GM04503 (cell line): ENCODE results near the gene BOK.
A peak's percentile ranks its signal among the peaks of the same experiment; 100 is the strongest.

ENCODE experiments used
- DNase-seq: peaks from one replicate; pipeline ENCODE4 v3.0.0-alpha.2; 2012; ENCODE audit warnings: low read depth

Gene BOK

DNA sequence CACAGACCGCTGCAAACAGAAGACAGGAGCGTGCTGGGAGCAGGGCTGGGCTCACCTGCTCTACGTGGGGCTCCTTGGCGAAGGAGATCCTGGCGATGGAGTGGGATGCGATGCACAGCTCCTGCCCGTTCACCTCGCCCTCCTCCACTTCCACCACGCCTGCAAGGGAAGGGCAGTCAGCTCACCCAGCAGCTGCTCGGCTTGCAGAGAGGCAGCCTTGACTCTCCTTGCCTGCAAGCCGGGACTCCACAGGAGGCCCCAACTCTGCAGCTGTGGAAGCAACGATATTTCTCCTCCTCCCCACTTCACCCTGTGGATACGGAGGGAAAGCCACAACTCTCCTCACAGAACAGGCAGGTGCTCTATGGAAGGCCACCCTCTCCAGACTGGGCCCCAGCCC is 43.3 kb downstream of the BOK start:
- no peak for DNase-seq

DNA sequence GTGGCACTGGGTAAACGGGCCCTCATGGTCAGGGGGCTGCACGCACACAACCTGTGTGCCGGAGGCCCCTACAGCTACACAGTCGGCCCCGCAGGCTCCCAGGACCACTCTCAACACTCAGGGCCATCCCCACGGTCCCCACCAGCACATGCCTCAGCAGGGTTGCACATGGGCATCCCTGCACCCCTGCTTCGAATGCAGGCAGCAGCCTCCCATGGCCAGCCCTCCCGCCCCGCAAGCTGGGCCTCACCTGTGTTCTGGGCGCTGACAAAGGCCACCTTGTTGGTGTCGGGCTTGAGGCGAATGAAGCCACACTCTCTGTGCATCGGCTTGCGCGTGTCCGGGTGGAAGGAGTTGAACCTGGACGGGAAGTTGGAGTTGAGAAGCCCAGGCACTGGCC is 44.2 kb downstream of the BOK start:
- no peak for DNase-seq

DNA sequence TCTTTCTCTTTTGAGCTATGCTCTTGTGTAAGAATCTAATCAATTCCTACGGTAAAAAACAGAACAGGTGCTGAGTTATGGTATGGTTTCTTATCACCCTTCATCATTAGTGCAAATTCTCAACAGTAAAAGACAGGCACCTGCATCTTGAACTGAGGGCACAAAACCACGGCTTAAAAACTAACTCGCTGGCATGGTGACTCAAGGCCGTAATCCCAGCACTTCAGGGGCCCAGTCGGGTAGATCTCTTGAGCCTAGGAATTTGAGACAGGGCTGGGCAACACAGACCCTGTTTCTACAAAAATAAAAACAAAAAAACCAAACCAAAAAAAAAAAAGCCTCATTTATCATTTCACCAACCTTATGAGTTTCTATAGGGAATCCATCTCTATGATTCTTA is 45.1 kb downstream of the BOK start:
- no peak for DNase-seq

DNA sequence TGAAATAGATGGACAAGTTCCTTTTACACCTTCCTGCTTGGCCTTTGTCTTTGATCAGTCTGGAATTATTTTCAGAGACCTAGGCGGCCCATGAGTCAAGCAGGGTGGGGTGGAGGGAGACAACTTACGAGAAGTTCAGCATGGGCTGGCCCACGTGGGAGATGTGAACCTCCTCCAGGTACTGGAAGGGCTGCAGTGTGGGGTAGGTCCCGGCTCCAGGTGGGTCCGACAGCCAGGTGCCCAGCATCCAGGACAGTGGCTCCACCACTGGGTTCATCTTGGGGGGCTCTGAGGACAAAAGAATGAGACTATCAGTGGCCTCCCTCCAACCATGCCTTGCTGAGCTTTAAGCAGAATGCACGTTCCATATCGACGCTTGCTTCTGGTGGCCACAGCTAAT is 47.6 kb downstream of the BOK start:
- DNase-seq = no peak

DNA sequence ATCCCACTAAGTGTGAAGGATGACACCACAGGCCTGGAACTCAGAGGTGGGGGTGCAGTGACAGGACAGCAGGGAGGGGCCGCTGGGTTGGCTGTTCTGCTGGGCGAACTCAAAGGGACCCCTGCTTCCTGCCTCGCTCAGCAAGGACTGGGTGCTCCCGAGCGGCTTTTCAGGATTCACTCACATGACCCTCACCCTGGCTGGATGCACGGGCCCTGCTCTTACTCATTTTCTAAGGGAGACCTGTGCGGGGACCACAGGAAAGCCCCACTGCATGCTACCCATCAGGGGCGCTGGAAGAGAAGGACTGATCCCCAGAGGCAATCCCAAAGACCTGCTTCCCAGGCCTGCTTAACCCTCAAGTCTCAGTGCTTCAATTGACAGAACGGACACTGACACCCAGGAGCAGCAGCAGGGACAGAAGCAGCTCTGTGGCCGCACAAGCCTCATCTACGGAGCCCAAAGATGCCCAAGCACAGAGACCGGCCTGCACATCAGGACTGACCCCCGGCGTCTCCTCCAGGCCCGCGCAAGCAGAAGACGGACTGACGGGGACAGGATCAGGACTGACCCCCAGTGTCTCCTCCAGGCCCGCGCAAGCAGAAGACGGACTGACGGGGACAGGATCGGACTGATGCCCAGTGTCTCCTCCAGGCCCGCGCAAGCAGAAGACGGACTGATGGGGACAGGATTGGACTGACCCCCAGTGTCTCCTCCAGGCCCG is 48.8 kb downstream of the BOK start:
- no peak for DNase-seq

DNA sequence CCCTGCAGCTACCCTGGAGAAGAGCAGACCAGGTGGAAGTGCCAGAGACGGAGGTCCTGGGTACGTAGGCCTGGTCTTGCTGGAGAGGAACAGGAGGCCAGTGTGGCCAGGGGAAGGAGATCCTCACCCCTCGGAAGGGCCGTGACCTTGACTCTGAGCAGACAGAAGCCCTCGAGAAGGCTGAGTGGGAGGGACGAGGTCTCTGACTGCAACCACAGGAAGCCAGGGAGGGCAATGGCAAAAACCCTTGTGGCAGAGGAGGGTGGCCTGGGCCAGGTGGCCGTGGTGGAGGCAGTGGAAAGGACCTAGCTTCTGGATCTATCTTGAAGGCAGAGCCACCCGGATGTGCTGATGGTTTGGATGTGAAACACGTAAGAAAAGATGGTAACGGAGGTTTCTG is 50.3 kb downstream of the BOK start:
- no peak for DNase-seq

DNA sequence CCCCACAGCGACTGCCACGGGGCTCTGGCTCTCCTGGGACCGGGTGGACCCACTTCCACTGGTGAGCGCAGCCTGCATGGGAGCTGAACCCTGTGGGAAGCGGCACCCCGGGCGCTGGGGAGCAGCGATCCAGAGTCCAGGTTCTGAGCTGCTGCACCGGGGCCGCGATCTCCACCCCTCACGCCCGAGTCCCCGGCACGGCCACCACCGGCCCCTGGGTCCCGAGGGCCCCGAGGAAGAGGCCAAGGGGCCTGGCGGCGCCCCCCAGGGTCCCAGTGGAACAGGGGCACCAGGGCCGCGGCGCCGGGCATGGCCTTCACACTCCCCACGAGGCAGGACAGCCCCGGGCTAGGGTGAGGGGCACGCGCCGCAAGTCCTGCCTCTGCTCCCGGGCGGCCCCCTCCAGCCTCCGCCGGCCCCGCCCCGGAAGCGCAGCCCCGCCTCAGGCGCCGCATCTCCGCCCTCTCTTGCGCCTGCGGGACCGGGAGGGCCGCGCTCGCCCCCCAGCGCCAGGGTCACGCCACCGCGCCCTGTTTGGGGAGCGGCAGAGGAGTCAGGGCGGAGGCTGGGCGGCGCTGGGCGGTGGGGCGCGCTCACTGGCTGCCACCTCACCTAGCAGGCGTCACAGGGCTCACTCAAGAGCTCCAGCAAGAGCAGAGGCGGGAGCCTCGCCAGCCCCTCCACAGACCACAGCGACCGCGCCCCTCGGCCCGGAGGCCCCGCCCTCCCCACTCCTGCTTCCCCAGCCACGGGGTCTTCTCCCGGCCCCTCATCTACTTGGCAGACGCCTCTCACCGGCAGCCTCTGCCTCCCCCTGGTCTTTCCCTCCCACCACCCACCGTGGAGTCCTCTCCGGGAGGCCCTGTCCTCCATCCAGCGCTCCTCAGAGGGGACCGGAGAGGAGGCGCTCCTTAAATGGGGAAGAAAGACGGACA is 51.6 kb downstream of the BOK start:
- peak; percentile 21 for DNase-seq

DNA sequence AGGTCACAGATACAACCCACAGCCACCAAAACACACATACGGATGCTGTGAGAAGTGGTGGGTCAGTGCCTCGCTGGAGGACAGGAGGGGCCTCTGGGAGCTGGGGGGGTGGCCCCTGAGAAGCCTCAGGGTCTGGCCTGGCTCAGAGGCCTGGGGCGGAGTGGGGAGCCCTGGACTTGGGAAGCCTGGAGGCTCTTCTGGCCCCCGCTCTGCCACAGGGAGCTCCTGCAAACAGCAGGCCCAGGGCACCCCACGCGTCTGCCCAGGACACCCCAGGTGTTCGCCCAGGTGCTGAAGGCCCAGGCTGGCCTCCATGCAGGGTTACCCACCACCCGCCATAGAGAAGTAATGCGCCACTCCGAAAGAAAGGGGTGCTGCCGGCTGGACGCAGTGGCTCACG is 52.5 kb downstream of the BOK start:
- no peak for DNase-seq

DNA sequence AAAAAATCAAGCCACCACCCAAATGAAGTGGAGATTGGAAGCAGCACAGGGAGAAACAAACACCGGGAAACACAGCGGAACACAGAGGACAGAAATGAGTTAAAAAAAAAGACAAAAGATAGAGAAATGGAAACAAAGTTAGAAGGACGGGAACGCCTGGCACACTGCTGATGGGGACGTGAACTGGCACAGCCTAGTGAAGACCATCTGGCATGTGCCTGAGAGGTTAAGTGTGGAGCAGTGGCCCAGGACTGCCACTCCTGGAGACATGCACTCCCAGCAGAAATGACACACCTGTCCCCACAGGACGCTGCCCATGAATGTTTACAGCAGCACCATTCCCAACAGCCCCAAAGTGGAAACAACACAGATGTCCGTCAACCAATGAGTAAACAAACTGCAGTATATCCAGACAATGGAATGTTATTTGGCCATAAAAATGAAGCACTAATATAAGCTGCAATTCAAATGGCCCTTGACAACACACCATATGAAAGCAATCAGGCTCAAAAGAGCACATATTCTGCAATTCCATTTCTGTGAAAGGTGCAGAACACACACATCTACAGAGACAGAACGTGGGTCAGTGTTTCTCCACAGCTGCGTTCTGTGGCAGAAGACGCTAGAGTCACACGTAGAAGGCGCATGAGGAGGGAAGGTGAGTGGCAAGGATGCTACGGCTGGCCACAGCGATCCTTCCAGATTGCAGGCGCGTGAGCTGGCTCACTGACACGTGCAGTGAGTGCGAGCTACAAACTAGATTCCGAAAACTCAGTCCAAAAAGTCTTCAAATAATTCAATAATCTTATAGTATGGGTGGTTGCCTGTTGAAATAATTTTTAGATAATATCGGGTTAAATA is 53.8 kb downstream of the BOK start:
- peak; percentile 37 for DNase-seq

DNA sequence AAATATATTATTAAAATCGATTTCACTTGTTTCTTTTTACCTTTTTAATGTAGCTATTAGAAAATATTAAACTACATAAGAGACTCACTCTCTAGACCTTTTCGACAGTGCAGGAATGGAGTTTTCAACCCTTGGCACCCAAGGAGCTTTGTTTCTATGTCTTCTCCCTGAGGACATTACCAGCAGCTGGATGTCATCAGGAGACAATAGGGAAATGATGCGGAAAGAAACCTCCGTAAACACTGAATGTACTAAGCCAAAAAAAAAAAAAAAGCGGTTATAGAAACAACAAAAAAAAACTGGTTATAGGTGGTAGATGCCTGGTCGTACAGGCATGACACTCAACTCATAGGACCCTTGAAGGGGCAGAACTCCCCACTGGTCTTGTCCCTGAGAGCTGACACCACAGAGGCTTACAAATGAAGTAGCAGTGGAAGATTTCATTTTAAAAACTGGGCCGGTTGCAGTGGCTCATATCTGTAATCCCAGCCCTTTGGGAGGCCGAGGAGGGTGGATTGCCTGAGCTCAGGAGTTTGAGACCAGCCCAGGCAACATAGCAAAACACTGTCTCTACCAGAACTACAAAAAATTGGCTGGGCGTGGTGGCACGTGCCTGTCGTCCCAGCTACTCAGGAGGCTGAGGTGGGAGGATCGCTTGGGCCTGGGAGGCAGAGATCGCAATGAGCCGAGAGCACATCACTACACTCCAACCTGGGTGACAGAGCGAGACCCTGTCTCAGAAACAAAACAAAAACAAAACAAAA is 54.7 kb downstream of the BOK start:
- peak; percentile 9 for DNase-seq

DNA sequence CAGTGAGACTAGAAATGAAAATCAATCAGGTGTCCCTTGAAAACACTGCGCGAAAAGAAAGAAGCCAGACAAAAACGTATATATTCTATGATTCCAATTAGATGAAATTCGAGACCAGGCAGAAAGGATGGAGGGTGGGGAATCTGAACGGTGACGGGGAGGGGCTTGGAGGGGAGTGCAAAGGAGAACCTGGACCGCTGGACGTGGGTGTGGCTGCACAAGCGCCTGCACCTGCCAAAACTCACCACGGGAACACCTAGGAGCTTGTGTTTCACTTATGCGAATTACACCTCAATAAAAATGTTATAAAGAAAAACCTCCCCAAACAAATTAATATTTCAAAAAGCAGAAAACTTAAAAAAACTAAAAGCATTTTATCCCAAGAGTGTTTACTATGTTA is 56.5 kb downstream of the BOK start:
- no peak for DNase-seq

DNA sequence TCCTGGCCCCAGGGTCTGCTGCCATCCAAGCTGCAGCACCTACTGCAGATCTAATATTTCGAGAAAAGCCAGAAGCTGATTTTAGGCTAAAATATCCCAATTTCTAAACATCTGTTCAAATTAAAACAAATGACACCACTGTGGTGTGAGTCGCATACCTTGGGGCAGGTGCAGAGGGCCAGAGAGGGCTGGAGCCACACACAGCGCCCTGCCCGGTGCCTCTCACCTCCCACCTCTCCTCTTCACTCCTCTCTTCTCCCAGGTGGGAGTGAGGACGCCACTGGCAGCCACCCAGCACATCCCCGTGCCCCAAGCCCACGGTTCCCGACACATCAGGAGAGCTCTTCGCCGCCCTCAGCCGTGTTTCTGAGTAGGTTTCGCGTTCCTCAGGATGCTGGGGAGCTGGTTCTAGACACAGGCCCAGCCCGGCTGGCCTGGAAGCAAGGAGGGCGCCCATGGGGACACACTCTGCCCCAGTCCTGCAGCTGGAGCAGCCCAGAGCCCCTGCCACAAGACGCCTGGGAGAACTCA is 57.0 kb downstream of the BOK start:
- DNase-seq = no peak

DNA sequence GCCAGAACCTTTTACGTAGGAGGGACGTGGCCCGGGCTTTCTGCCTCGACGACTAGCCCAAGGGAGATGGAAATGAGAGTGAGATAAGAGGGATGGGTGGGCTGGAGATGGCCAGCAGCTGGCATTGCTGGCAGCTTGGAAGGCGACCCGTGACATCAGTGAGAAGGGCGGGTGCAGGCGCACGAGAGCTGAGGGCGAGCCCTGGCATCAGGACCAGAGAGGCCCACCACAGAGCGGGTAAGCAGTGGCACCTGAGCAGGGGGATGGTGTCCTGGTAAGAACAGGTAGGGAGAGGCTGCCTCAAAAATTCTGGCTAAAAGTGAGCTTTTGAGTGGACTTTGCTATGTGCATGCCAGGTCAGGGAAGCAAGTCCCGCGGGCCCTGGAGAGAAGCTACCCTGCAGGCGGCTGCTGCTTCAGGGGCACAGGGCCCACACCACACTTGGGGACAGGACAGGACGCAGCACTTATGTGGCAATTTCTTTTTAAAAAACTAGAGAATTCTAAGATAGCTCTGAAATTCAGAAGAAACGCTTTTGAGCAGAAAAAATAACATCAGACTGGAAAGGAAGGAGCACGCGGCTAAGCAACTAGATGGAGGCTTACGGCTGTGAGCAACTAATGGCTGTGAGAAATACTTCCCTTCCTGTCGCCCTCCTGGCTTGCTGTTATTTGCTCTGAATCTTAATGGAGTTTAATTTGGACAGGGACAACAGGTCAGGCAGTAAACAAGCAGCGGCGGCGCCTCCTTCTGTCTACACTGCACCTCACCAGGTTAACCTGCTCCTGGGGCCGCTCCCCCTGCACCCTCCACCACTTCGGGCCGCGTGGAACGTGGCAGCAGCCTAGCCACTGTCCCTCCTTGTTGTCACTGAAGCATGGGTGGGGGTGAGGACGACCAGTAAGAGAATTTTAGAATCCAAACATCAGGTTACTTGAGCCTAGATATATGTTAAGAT is 57.9 kb downstream of the BOK start:
- DNase-seq = no peak

DNA sequence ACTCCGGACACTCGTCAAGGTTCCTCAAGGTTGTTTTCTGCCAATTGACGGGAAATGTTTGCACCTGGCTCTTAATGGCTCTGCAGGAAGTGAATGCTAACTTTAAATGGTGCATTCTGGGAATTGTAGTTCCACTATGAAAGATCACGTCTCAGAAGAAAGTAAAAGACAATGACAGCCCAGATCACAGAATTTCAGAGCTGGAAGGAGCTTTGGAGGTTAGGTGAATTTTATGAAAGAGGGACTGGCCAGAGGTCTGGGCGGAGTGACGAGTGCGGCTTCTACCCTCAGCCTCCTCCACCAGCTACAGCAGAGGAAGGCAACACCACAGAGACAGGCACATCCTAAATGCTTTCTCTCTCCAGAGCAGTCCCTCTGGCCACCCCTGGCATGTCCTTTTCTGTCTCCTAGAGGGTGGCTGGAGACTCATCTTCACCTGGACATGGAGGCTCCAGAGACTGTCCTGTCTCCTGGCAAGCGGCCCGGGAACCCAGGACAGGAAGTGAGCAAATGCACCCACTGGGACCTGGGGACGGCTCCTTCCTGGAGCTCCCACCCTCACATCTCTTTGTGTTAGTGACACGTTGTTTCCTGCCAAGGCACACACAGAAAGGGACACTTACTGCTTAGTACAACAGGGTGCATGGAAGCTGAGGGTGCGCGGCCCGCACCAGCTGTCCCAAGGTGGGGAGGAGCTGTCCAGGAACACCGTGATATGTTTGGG is 59.0 kb downstream of the BOK start:
- no peak for DNase-seq

DNA sequence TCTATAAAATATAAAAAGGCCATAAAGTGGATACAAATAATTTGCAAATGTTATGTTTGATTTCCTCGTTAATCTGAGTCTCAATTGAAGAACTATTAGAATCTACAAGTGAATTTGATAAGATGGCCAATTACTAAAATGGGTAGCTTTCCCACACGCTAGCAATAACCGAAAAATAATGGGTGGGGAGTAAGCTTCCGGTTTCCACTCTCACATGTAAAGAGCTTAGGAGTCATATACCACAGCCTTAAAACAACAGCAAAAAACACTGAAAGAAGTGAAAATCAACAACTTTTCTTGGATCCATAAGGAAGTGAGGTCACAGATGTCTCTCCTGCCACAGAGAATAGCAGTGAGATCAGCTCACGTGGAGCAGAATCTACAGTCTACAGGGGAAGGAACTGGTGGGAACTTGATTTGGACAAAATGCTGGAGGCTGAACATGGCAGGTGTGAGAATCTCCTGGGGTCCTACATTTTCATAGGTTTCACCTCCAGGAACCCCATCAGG is 59.8 kb downstream of the BOK start:
- DNase-seq = no peak

DNA sequence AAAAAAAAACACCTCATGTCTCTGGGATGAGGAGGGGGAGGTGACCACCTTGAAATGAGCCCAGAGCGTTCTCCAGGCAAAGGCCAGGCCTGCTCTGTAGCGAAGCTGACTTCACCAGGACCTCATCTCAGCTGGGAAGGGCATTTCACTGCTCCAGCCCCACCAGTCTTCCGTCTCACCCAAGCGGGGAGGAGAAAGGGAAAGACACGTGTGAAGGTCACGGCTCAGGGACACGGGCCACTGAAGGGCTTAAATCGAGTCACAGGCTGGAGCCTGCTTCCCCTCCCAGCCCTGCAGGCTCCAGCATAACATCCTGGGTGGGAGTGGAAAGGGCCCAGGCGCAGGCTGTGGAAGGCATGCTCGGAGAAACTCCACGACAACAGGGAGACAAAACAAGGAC is 60.3 kb downstream of the BOK start:
- DNase-seq = no peak

DNA sequence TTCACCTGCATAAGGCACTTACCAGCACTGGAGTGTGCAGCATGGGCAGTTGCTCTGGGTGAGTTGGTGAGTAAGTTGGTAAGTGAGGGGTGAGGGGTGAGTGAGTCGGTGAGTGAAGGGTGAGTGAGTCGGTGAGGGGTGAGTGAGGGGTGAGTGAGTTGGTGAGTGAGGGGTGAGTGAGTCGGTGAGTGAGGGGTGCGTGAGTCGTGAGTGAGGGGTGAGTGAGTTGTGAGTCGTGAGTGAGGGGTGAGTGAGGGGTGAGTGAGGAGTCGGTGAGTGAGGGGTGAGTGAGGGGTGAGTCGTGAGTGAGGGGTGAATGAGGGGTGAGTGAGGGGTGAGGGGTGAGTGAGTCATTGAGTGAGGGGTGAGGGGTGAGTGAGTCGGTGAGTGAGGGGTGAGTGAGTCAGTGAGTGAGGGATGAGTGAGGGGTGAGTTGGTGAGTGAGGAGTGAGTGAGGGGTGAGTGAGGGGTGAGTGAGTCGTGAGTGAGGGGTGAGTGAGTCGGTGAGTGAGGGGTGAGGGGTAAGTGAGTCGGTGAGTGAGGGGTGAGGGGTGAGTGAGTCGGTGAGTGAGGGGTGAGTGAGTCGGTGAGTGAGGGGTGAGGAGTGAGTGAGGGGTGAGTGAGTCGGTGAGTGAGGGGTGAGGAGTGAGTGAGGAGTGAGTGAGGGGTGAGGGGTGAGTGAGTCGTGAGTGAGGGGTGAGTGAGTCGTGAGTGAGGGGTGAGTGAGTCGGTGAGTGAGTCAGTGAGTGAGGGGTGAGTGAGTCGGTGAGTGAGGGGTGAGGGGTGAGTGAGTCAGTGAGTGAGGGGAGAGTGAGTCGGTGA is 61.3 kb downstream of the BOK start:
- DNase-seq = no peak

DNA sequence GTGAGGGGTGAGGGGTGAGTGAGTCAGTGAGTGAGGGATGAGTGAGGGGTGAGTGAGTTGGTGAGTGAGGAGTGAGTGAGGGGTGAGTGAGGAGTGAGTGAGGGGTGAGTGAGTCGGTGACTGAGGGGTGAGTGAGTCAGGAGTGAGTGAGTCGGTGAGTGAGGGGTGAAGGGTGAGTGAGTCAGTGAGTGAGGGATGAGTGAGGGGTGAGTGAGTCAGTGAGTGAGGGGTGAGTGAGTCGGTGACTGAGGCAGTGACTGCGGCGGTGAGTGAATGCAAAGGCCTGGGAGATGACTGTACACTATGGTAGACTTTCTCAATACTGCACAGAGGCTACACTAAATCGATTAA is 61.8 kb downstream of the BOK start:
- DNase-seq = no peak
